Neural cell (in vitro differentiated cells): ENCODE data around the gene GSE1.

Experiments used
- POLR2AphosphoS5 ChIP-seq: IDR thresholded peaks from 2 replicates; pipeline ENCODE4 v1.6.1; 2012
- TF ChIP-seq, protein P1 (sequence below): fragments of 450-650 bp; IDR thresholded peaks from 2 replicates; pipeline ENCODE4 v1.5.1; 2014; ENCODE audit warnings: antibody characterized with exemption, mild to moderate bottlenecking, moderate library complexity; ENCODE audit not compliant: poor library complexity, severe bottlenecking
- TF ChIP-seq, protein P2 (sequence below): IDR thresholded peaks from 2 replicates; pipeline ENCODE4 v1.6.1; 2012; ENCODE audit warnings: borderline replicate concordance

DNA sequence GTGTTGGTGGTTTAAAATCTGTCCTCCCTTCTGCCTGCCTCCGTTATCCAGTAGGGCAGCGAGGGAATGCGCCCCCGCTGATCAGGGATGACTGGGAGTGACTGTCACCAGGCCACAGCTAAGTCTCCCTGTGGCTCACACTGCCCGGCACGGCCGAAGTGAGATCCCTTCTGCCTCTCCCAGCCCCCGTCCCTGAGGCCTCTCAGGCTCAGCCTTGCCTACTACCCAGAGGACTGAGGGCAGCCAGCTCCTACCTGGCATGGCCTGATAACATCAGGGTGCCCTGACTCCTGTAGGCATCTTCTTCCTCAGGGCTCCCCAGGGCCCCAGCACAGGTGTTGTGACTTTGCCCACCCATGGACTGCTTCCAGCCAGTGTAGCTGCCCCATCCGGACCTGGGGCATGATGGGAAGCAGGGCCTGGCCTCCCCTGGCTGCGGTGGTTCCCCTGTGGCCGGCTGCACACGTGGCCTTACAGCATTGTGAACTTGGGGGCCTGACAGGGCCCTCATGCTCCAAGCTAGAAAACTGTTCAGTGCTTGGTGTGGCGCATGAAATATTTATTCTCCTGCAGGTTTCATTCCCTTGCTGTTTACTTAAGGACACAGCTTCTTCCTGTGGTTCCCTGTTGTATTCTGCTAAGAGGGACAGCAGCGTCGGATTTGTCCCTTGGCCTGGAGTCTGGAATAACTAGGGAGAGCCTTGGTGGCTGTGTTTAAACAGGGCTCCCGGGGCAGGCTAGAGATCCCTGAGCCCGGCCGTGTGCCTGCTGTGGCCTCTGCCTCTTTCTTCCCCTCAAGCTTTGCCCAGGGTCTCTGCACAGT lies 45.6 kb downstream of the GSE1 start:
- TF ChIP-seq, protein P1, sequence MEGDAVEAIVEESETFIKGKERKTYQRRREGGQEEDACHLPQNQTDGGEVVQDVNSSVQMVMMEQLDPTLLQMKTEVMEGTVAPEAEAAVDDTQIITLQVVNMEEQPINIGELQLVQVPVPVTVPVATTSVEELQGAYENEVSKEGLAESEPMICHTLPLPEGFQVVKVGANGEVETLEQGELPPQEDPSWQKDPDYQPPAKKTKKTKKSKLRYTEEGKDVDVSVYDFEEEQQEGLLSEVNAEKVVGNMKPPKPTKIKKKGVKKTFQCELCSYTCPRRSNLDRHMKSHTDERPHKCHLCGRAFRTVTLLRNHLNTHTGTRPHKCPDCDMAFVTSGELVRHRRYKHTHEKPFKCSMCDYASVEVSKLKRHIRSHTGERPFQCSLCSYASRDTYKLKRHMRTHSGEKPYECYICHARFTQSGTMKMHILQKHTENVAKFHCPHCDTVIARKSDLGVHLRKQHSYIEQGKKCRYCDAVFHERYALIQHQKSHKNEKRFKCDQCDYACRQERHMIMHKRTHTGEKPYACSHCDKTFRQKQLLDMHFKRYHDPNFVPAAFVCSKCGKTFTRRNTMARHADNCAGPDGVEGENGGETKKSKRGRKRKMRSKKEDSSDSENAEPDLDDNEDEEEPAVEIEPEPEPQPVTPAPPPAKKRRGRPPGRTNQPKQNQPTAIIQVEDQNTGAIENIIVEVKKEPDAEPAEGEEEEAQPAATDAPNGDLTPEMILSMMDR, result no peak
- TF ChIP-seq POLR2AphosphoS5, result no peak
- TF ChIP-seq, protein P2, sequence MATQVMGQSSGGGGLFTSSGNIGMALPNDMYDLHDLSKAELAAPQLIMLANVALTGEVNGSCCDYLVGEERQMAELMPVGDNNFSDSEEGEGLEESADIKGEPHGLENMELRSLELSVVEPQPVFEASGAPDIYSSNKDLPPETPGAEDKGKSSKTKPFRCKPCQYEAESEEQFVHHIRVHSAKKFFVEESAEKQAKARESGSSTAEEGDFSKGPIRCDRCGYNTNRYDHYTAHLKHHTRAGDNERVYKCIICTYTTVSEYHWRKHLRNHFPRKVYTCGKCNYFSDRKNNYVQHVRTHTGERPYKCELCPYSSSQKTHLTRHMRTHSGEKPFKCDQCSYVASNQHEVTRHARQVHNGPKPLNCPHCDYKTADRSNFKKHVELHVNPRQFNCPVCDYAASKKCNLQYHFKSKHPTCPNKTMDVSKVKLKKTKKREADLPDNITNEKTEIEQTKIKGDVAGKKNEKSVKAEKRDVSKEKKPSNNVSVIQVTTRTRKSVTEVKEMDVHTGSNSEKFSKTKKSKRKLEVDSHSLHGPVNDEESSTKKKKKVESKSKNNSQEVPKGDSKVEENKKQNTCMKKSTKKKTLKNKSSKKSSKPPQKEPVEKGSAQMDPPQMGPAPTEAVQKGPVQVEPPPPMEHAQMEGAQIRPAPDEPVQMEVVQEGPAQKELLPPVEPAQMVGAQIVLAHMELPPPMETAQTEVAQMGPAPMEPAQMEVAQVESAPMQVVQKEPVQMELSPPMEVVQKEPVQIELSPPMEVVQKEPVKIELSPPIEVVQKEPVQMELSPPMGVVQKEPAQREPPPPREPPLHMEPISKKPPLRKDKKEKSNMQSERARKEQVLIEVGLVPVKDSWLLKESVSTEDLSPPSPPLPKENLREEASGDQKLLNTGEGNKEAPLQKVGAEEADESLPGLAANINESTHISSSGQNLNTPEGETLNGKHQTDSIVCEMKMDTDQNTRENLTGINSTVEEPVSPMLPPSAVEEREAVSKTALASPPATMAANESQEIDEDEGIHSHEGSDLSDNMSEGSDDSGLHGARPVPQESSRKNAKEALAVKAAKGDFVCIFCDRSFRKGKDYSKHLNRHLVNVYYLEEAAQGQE, result no peak
